ENCODE measurements around the gene KCNC3.

DNA sequence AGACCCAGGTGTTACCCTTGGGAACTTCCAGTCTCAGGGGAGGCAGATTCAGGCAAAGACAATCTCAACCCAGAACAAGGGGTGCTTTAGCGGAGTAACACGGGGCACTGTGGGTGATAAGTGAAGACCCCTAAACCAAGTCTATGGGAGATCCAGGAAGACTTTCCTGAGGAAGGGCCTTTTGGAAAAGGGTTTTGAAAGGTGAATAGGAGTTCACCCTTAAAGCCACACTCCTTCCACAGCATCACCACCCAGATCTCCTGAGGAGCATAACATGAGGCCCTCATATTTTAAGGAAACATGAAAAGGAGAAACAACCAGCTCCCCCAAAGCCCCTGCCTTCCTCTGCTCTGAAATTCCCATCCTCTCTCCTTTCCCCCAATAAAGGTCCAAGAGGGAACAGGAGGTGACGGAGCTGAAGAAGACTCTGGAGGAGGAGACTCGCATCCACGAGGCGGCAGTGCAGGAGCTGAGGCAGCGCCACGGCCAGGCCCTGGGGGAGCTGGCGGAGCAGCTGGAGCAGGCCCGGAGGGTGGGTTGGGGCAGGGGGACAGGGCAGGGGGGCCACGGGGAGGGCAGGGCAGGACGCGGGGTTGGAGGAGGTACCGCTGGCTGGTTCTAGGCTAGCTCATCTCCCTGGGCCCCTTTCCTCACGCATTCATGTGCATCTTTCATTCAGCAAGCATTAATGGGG is 52.7 kb downstream of the KCNC3 start:
- TF ChIP-seq REST (IDR thresholded peaks at IDR 0.05) (no peak), CTCF (IDR thresholded peaks at IDR 0.05; ENCODE audit: low read depth, low read length, missing input control) (no peak), TAF1 (conservative IDR thresholded peaks at IDR 0.05) (no peak), MAX (IDR thresholded peaks at IDR 0.05) (no peak), SP1 (IDR thresholded peaks at IDR 0.05) (no peak), JUND (IDR thresholded peaks at IDR 0.05) (no peak), GABPA (IDR thresholded peaks at IDR 0.05 in 1 of 2, conservative IDR thresholded peaks at IDR 0.05 in 1 of 2) (no peak), HNF4G (IDR thresholded peaks at IDR 0.05) (no peak), NR2F2 (IDR thresholded peaks at IDR 0.05) (no peak)
- TF ChIP-seq, protein P1, sequence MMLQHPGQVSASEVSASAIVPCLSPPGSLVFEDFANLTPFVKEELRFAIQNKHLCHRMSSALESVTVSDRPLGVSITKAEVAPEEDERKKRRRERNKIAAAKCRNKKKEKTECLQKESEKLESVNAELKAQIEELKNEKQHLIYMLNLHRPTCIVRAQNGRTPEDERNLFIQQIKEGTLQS (IDR thresholded peaks at IDR 0.05) = no peak
- TF ChIP-seq, protein P2, sequence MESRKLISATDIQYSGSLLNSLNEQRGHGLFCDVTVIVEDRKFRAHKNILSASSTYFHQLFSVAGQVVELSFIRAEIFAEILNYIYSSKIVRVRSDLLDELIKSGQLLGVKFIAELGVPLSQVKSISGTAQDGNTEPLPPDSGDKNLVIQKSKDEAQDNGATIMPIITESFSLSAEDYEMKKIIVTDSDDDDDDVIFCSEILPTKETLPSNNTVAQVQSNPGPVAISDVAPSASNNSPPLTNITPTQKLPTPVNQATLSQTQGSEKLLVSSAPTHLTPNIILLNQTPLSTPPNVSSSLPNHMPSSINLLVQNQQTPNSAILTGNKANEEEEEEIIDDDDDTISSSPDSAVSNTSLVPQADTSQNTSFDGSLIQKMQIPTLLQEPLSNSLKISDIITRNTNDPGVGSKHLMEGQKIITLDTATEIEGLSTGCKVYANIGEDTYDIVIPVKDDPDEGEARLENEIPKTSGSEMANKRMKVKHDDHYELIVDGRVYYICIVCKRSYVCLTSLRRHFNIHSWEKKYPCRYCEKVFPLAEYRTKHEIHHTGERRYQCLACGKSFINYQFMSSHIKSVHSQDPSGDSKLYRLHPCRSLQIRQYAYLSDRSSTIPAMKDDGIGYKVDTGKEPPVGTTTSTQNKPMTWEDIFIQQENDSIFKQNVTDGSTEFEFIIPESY (IDR thresholded peaks at IDR 0.05) = no peak
